HG03342 (cell line): ENCODE data around the gene PTPRC.

ENCODE experiments used
- ATAC-seq: cut with Tn5 transposase; IDR thresholded peaks from one replicate; pipeline ENCODE4 v1.9.1; 2021; ENCODE audit warnings: mild to moderate bottlenecking, moderate library complexity; ENCODE audit not compliant: unreplicated experiment

PTPRC gene

GRCh38 chr1:198669023-198669698 lies 30.3 kb downstream of the PTPRC start:
- peak; percentile 88 for ATAC-seq

- no peak for ATAC-seq
Observed at GRCh38 chr1:198669771-198670170, 30.9 kb downstream of the PTPRC start.

- ATAC-seq: no peak
Observed at GRCh38 chr1:198671136-198671535, 32.3 kb downstream of the PTPRC start.

- ATAC-seq: no peak
Observed at GRCh38 chr1:198672124-198672523, 33.3 kb downstream of the PTPRC start.

- ATAC-seq: no peak
Observed at GRCh38 chr1:198674009-198674408, 35.2 kb downstream of the PTPRC start.

- no peak for ATAC-seq
Observed at GRCh38 chr1:198676253-198676652, 37.4 kb downstream of the PTPRC start.

GRCh38 chr1:198677027-198677426 lies 38.2 kb downstream of the PTPRC start:
- ATAC-seq: no peak

- ATAC-seq: no peak
Observed at GRCh38 chr1:198677871-198678270, 39.0 kb downstream of the PTPRC start.

GRCh38 chr1:198678301-198678836 lies 39.5 kb downstream of the PTPRC start:
- ATAC-seq: no peak

GRCh38 chr1:198678901-198679329 lies 40.1 kb downstream of the PTPRC start:
- ATAC-seq: peak; percentile 34

GRCh38 chr1:198679535-198680173 lies 40.8 kb downstream of the PTPRC start:
- ATAC-seq: no peak

GRCh38 chr1:198680174-198680875 lies 41.5 kb downstream of the PTPRC start:
- no peak for ATAC-seq

- no peak for ATAC-seq
Observed at GRCh38 chr1:198681252-198681651, 42.4 kb downstream of the PTPRC start.

GRCh38 chr1:198681831-198682759 lies 43.3 kb downstream of the PTPRC start:
- peak; percentile 92 for ATAC-seq

- ATAC-seq: no peak
Observed at GRCh38 chr1:198682850-198683249, 44.0 kb downstream of the PTPRC start.

GRCh38 chr1:198683449-198683848 lies 44.6 kb downstream of the PTPRC start:
- ATAC-seq: no peak

GRCh38 chr1:198686069-198686728 lies 47.4 kb downstream of the PTPRC start:
- ATAC-seq: no peak

GRCh38 chr1:198687429-198687828 lies 48.6 kb downstream of the PTPRC start:
- no peak for ATAC-seq

- no peak for ATAC-seq
Observed at GRCh38 chr1:198691063-198691462, 52.2 kb downstream of the PTPRC start.

GRCh38 chr1:198693321-198693720 lies 54.5 kb downstream of the PTPRC start:
- no peak for ATAC-seq
